ENCODE data around the gene MYBPC2. TPM values are rescaled to one million over a fixed set of nuclear protein-coding genes. Genes with fewer than 3 reads are reported as not detected.

Gene MYBPC2
- total RNA-seq, 4 donors from 2014 or later: 358 to 988 (median 442) TPM

DNA sequence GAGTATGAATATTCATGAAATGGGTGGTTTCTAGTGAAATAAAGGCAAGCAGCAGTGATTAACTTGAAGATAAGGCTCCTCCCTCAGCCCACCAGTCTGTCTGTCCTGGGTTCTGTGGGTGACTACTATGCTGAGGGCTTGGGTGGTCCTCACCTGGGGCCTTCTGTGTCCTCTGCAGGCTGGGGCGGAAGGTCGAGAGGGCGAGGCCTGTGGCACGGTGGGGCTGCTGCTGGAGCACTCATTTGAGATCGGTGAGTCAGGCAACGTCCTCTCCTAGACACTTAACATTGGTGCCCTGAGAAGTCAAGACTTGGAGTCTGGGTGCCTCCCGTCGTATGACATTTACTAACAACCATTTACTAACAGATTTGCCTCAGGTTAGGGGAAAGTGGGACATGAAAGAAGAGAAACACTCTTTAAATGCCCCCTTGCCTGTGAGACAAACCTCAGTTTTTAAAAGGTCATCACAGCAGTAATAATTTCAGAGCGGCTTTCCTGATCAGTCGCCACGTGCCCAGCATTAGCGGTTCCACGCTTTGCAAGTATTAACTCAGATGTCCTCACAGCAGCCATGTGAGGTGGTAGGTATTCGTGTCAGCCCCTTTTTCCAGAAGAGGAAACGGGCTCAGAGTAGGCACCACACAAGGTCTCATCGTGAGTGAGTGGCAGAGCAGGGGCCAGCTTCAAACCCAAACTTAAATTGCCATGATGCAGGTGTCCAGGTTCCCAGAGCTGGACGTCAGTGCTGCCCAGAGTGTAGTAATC is 45.2 kb downstream of the MYBPC2 start:
- ATAC-seq (no peak), DNase-seq (no peak)
- no peaks in the 10 kb centered on the region for H3K9me3 ChIP-seq
- peak overlapping the region in 1 of 4 donors; percentile 25 for H3K27ac ChIP-seq
- peaks cover 13 to 18% of the 10 kb centered on the region in 2 donors for H3K4me1 ChIP-seq
- in situ Hi-C loops (cut with MboI; ENCODE audit: low sequenced_read_pairs in 4 of 4): no loop called here
- intact Hi-C loops (cut with DNase I; ENCODE audit: low total_unique reads): no loop called here
- no peaks in the 10 kb centered on the region for H3K27me3 ChIP-seq
- H3K4me3 ChIP-seq: peak overlapping the region in 1 of 4 donors; percentile 99
- TF ChIP-seq, protein P1, sequence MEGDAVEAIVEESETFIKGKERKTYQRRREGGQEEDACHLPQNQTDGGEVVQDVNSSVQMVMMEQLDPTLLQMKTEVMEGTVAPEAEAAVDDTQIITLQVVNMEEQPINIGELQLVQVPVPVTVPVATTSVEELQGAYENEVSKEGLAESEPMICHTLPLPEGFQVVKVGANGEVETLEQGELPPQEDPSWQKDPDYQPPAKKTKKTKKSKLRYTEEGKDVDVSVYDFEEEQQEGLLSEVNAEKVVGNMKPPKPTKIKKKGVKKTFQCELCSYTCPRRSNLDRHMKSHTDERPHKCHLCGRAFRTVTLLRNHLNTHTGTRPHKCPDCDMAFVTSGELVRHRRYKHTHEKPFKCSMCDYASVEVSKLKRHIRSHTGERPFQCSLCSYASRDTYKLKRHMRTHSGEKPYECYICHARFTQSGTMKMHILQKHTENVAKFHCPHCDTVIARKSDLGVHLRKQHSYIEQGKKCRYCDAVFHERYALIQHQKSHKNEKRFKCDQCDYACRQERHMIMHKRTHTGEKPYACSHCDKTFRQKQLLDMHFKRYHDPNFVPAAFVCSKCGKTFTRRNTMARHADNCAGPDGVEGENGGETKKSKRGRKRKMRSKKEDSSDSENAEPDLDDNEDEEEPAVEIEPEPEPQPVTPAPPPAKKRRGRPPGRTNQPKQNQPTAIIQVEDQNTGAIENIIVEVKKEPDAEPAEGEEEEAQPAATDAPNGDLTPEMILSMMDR (IDR thresholded peaks at IDR 0.05 in 4 of 5, conservative IDR thresholded peaks at IDR 0.05 in 1 of 5): no peak
- no peak for TF ChIP-seq POLR2A (IDR thresholded peaks at IDR 0.05)
- H3K36me3 ChIP-seq: peaks cover 0 to 42% of the 10 kb centered on the region in 2 donors

DNA sequence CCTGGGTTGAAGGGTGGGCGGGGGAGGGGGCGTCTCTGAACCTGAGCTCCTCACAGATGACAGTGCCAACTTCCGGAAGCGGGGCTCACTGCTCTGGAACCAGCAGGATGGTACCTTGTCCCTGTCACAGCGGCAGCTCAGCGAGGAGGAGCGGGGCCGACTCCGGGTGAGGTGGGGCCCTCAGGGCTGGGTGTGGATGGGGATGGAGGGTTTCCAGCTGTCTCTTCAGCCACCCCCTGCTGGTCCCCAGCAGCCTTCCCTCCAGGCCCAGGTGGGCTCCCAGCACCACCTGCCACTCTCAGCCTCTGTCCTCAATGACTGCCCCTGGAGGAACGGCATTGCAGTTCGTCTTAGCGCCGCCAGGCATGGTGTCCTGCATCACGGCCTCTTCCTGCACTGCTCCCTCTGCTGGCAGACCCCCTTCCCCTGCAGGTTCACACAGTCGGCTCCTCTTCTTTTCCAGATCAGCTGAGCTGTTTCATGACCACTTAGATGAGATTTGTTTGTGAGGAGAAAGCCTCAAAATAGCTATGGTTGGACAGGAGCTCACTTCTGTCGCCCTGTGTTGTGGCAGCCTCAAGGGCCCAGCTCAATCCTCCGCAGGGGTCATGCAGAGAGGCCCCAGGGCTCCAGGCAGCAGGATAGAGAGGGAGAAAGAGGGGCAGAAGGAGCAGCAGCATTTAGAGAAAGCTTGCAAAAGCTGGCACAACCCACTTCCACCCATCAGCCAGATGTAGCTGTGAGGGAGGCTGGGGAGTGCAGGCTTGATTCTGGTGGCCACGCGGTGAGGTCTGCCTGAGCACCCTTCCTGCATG is 46.4 kb downstream of the MYBPC2 start:
- Histone ChIP-seq H3K36me3 (peaks cover 0 to 42% of the 10 kb centered on the region in 2 donors), H3K4me1 (peaks cover 13 to 18% of the 10 kb centered on the region in 2 donors), H3K4me3 (no peak overlapping the region), H3K9me3 (no peaks in the 10 kb centered on the region), H3K27me3 (no peaks in the 10 kb centered on the region), H3K27ac (no peak overlapping the region)
- DNase-seq (peak in 1 of 2 donors; percentile 46), ATAC-seq (no peak)
- in situ Hi-C loops (cut with MboI; ENCODE audit: low sequenced_read_pairs in 4 of 4): no loop called here
- no peak for TF ChIP-seq POLR2A (IDR thresholded peaks at IDR 0.05)
- TF ChIP-seq, protein P1 (IDR thresholded peaks at IDR 0.05 in 4 of 5, conservative IDR thresholded peaks at IDR 0.05 in 1 of 5): peak; percentile 44 to 64 (median 53)
- intact Hi-C loops (cut with DNase I; ENCODE audit: low total_unique reads): no loop called here

DNA sequence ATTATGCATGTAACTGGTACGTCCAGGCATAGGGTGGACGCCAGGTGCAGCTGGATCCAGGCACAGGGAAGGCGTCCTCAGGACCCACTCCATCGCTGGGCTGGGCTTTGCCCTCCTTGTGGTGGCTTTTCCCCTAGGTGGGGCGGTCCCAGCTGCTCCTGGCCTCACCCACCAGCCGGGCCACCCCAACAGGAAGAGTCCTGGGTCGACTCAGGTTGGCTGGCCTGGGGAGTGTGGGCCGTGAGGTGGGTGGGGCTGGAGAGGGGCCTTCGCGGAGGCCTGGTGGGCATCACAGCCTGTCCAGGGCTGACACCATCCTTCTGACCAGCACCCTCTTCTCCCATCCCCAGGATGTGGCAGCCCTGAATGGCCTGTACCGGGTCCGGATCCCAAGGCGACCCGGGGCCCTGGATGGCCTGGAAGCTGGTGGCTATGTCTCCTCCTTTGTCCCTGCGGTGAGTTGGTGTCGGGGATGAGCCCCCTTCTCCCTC is 47.1 kb downstream of the MYBPC2 start:
- ATAC-seq: no peak
- Histone ChIP-seq H3K27ac (no peak overlapping the region), H3K27me3 (no peaks in the 10 kb centered on the region), H3K36me3 (peaks cover 0 to 42% of the 10 kb centered on the region in 2 donors), H3K4me3 (no peak overlapping the region), H3K4me1 (peaks cover 13 to 18% of the 10 kb centered on the region in 2 donors), H3K9me3 (no peaks in the 10 kb centered on the region)
- TF ChIP-seq POLR2A (IDR thresholded peaks at IDR 0.05): no peak
- TF ChIP-seq, protein P1 (IDR thresholded peaks at IDR 0.05 in 4 of 5, conservative IDR thresholded peaks at IDR 0.05 in 1 of 5): no peak
- in situ Hi-C loops (cut with MboI; ENCODE audit: low sequenced_read_pairs in 4 of 4): no loop called here
- DNase-seq: no peak
- intact Hi-C loops (cut with DNase I; ENCODE audit: low total_unique reads): loop anchor here (10.0 kb wide), 1 partner anchor 275 kb away; the partner anchor contains the start of gene MYH14

- Histone ChIP-seq H3K27ac (no peak overlapping the region), H3K27me3 (no peaks in the 10 kb centered on the region), H3K4me3 (no peak overlapping the region), H3K4me1 (peaks cover 13 to 18% of the 10 kb centered on the region in 2 donors), H3K36me3 (peaks cover 0 to 42% of the 10 kb centered on the region in 2 donors), H3K9me3 (no peaks in the 10 kb centered on the region)
- in situ Hi-C loops (cut with MboI; ENCODE audit: low sequenced_read_pairs in 4 of 4) (no loop called here), intact Hi-C loops (cut with DNase I; ENCODE audit: low total_unique reads) (loop anchor here (10.0 kb wide), 1 partner anchor 276 kb away; the partner anchor contains the start of gene MYH14)
- TF ChIP-seq, protein P1 (IDR thresholded peaks at IDR 0.05 in 4 of 5, conservative IDR thresholded peaks at IDR 0.05 in 1 of 5): no peak
- no peak for TF ChIP-seq POLR2A (IDR thresholded peaks at IDR 0.05)
- no peak for ATAC-seq
- DNase-seq: no peak
These were observed 47.8 kb downstream of the MYBPC2 start for GRCh38 chr19:50480281-50481111.
